Globus pallidus (tissue), 1 donor: ENCODE data around the gene POU3F3.
A peak's percentile ranks its signal among the peaks of the same experiment; 100 is the strongest.

ENCODE experiments used
- DNase-seq: peaks from one replicate; pipeline ENCODE4 v3.0.0-alpha.2; 2015; ENCODE audit warnings: low spot score

Gene POU3F3

DNA sequence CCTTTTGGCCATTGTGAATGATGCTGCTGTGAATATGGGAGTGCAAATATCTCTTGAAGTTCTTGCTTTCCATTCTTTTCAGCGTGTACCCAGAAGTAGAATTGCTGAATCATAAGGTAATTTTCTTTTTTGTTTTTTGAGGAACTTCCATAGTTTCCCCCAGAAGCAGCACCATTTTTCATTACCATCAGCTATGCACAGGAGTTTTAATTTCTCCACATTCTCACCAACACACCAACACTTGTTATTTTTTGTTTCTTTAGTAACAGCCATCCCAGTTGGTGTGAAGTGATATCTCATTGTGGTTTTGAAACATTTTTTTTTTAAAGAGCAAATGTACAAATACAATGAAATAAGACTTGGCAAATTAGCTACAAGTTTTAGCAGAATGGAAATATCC lies 21.3 kb downstream of the POU3F3 start:
- no peak for DNase-seq

- peak; percentile 68 for DNase-seq
Observed at GRCh38 chr2:104876606-104877570, 23.0 kb downstream of the POU3F3 start.

- no peak for DNase-seq
Observed at GRCh38 chr2:104878863-104879512, 25.1 kb downstream of the POU3F3 start.

- peak; percentile 6 for DNase-seq
Observed at GRCh38 chr2:104880076-104880475, 26.2 kb downstream of the POU3F3 start.

- no peak for DNase-seq
Observed at GRCh38 chr2:104883357-104883756, 29.4 kb downstream of the POU3F3 start.

- no peak for DNase-seq
Observed at GRCh38 chr2:104885119-104885782, 31.3 kb downstream of the POU3F3 start.

- DNase-seq, result no peak
Observed at GRCh38 chr2:104887676-104888075, 33.8 kb downstream of the POU3F3 start.

GRCh38 chr2:104888489-104889258 lies 34.8 kb downstream of the POU3F3 start:
- DNase-seq, result no peak

DNA sequence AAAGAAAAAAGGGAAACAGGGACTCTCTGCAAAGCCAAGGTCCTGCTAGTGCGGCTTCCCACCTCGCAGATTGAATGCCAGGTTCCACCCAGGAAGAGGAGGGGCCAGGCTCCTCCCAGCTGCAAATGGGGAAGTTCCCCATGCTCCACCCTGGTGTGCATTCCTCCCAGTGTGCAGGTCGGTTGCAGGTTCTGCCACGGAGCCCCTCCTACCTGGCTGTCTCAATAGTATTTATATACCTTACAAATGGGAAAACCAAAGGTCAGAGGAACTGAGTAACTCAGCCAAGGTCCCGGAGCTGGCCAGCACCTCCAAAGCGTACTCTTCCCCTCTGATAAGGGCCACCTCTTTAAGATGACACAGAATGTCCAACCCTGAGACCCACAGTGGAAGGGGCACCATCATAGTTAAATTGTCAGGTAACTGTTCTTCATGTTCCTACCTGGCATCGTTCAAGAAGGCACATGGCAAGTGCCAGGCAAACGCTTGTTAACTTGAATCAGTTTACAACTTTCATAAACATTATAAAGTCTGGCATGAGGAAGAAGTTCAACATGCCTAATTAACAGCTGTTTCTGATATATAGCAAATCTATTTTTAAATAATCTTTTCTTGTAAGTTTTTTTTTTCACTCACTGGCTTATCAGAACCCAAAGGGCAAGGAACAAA lies 35.5 kb downstream of the POU3F3 start:
- no peak for DNase-seq

GRCh38 chr2:104889960-104890684 lies 36.2 kb downstream of the POU3F3 start:
- DNase-seq, result no peak

DNA sequence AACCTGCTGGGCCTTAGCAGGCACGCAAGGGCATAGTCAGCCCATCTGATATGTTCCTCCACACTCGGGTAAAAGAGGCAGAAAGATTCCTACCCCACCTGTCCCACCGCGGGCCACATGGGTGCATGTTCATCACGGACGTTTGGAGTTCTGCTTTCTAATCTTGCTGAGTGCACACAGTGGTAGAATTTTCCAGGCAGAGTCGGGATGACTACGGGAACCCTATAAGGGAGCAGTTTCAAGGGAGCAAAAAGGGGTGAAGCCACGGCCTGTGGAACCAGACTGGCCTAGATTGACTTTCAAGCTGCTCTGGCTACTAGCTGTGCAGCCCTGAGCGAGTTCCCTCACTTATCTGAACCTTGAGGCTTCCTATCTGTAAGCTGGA lies 36.8 kb downstream of the POU3F3 start:
- DNase-seq, result no peak

GRCh38 chr2:104891145-104891544 lies 37.2 kb downstream of the POU3F3 start:
- DNase-seq, result no peak

- DNase-seq, result no peak
Observed at GRCh38 chr2:104896446-104896845, 42.5 kb downstream of the POU3F3 start.

- no peak for DNase-seq
Observed at GRCh38 chr2:104897515-104898184, 43.7 kb downstream of the POU3F3 start.

GRCh38 chr2:104900608-104901007 lies 46.7 kb downstream of the POU3F3 start:
- no peak for DNase-seq

DNA sequence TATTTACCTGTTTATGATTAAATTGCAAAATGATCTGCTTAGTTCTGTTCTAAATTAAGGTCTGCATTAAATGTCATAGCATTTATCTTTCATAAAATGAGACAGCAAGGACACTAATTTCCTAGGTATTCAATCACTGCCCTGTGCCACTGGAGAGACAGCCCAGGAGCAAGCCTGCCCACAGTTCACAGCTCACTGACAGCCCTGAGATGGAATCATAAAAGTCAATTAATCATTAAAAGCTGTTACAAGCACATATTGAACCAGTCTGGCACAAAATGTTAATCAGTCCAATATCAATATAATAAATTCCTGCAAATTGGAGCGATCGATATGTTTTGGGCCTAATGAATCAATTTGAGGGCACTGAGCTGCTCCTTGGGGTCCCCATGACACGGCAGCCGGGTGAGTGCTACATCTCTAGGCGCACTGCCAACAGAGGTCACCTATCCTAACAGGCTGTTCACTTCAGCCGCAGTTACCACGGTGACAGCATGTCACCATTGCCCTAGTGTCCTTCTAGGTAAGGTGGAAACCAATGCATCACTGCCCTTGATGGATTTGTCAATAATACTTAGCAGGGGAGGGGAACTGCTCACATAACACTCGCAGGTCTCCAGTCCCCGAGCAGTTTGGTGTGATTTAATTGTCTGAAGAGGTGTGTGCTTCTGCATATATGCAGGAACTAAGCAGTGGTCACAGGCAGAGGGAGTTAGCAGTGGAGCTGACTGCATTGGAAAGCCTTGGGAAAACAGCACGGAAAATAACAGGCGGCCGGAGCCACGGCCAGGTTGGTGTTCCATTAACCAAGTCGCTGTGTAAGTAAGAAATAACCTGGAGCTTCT lies 47.3 kb downstream of the POU3F3 start:
- no peak for DNase-seq

- no peak for DNase-seq
Observed at GRCh38 chr2:104902317-104902716, 48.4 kb downstream of the POU3F3 start.
